Loucy (cell line): ENCODE results near the gene SLC38A1.

ENCODE experiments used
- EZH2phosphoT487 ChIP-seq: fragments of 200-600 bp; IDR thresholded peaks from 2 replicates; pipeline ENCODE4 v1.6.1; 2018; ENCODE audit warnings: antibody characterized with exemption, mild to moderate bottlenecking, moderate library complexity, borderline replicate concordance
- TF ChIP-seq, protein P1 (sequence below): fragments of 200-600 bp; sonication (generic); conservative IDR thresholded peaks from 2 replicates; pipeline ENCODE4 v1.5.1; 2014; ENCODE audit warnings: mild to moderate bottlenecking, antibody characterized with exemption, low read length

DNA sequence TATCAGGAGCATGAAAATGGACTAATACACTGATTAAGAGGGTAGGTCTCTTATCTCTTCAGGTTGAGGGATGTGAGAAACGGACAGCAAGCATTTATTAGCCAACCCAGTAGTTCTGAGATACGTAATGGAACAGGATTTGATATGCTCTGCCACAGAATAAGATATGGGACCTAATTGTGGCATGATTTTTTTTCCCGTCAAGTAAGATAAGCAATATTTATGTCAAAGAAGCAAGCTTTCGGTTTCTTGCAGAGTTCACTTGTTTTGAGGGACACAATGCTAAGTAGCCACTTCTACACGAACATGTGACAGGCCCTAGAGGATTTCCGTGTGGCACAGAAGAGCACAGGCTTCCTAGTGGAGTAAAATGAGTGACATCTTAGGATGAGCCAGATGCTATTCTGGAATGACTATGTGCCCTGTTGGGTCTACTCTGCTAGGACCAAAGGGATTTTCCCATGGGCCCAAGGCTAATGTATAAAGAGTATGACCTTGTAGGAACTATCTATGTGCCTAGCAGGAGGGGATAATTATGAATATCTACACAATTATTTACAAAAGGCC, 57.9 kb downstream of the SLC38A1 start:
- TF ChIP-seq, protein P1, sequence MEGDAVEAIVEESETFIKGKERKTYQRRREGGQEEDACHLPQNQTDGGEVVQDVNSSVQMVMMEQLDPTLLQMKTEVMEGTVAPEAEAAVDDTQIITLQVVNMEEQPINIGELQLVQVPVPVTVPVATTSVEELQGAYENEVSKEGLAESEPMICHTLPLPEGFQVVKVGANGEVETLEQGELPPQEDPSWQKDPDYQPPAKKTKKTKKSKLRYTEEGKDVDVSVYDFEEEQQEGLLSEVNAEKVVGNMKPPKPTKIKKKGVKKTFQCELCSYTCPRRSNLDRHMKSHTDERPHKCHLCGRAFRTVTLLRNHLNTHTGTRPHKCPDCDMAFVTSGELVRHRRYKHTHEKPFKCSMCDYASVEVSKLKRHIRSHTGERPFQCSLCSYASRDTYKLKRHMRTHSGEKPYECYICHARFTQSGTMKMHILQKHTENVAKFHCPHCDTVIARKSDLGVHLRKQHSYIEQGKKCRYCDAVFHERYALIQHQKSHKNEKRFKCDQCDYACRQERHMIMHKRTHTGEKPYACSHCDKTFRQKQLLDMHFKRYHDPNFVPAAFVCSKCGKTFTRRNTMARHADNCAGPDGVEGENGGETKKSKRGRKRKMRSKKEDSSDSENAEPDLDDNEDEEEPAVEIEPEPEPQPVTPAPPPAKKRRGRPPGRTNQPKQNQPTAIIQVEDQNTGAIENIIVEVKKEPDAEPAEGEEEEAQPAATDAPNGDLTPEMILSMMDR = no peak
- no peak for TF ChIP-seq EZH2phosphoT487
